A549 treated with DMSO at 1 μM for 4 hours (cell line): ENCODE data around the gene CHAF1B. TPM values are rescaled to one million over a fixed set of nuclear protein-coding genes. Genes with fewer than 3 reads are reported as not detected.

Experiments
- total RNA-seq: library from RNA; stranded (reverse); fragments of 200-300 nt; extraction: Qiagen RNA extraction; gene quantifications from 5 replicates; pipeline ENCODE4 v1.2.3, GENCODE V29; 2022; ENCODE audit warnings: low read depth

Gene CHAF1B
- 11.9 to 14.2 TPM (median 13.3 TPM) in 5 replicates for total RNA-seq

GRCh38 chr21:36385233-36386030 lies at the start of gene CHAF1B:
CHAF1B (plus strand) TSS chr21:36385392; CDS start chr21:36386137, 745 bp downstream.

Other genes starting within 250 kb of the CHAF1B start
- gene DOP1B, start 228.6 kb upstream of the CHAF1B start, total RNA-seq: 3.5 to 5.9 TPM (median 5.3 TPM) in 5 replicates
- gene MORC3, start 65.2 kb upstream of the CHAF1B start, total RNA-seq: 6.8 to 9.6 TPM (median 8.5 TPM) in 5 replicates
- gene CLDN14, start 94.7 kb downstream of the CHAF1B start, total RNA-seq: 0.10 to 0.46 TPM (median 0.27 TPM) in 5 replicates